HG03378 (cell line): ENCODE measurements around the gene NOS1AP.

Source experiments
- ATAC-seq: cut with Tn5 transposase; IDR thresholded peaks from one replicate; pipeline ENCODE4 v1.9.1; 2021; ENCODE audit warnings: mild to moderate bottlenecking, moderate library complexity; ENCODE audit not compliant: unreplicated experiment

NOS1AP gene

GRCh38 chr1:162375463-162375862 is 306.0 kb downstream of the NOS1AP start:
- no peak for ATAC-seq

- no peak for ATAC-seq
Observed at GRCh38 chr1:162376691-162377090, 307.2 kb downstream of the NOS1AP start, which contains the start of gene SPATA46. Gene SPATA46, minus strand, starts transcription at chr1:162376854. Its CDS starts 64 bp downstream, at chr1:162376790.

- ATAC-seq = no peak
Observed at GRCh38 chr1:162380061-162380846, 310.8 kb downstream of the NOS1AP start.

DNA sequence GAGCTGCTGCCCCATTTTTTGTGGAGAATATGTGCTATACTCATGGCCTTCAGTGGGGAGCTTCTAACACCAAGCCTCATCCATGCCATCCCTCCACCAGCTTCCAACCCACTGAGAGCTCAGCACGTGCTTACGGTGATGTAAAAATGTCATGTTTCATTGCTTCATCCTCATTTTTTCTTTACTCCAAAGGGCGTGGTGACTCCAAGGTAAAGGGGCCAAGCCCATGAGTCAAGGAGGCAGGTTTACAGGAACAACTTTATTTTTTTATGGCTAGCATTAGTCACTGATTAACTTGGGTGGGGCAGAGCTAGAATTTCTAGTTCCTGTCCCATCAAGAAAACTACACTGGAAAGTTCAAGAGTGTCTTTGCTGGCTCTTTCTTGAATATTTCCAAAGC is 311.9 kb downstream of the NOS1AP start, which contains the start of gene C1orf226:
Gene C1orf226 (plus strand): TSS at position 346 of the 400 bp plus-strand sequence. CDS start 174 bp downstream, outside the sequence.
- no peak for ATAC-seq

- no peak for ATAC-seq
Observed at GRCh38 chr1:162381941-162382750, 312.7 kb downstream of the NOS1AP start.

GRCh38 chr1:162383091-162383490 is 313.6 kb downstream of the NOS1AP start:
- ATAC-seq = no peak

GRCh38 chr1:162383516-162383915 is 314.0 kb downstream of the NOS1AP start:
- no peak for ATAC-seq

GRCh38 chr1:162384116-162384515 is 314.6 kb downstream of the NOS1AP start:
- no peak for ATAC-seq

GRCh38 chr1:162384601-162385279 is 315.2 kb downstream of the NOS1AP start:
- ATAC-seq = no peak

DNA sequence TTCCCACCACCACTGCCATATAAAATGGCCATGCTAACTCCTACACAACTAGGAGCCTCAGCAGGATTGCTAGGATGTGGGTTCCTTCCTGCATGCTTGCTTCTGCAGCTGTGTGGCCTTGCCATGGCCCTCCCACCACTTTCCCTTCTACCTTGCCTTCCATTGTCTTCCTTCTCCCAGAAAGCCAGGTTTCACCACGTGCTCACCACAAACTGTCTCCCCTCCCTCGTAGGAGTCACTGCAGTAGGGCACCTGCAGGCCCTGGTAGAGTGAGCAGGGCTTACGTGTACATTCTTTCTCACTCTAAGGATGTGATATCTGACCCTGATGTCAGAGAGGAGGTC is 315.8 kb downstream of the NOS1AP start:
- no peak for ATAC-seq

DNA sequence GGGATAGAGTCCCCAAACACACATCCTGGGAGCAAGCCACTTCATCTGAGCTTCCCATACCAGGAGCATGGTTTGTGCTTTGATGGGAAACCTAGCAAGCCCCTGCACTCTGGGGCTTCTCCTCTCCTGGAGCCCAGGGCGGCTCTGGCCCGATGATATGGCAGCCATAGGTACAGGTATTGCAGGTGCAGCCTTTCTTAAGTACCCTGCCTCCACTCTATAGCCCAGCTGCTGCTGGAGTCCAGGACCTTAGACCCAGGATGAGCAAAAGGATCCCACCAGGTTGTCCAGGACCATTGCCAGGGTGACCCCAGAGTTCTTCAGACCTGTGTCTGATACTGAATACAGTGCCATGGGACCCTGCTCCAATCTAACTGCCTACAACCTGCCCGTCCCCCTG is 316.2 kb downstream of the NOS1AP start:
- no peak for ATAC-seq

- no peak for ATAC-seq
Observed at GRCh38 chr1:162386292-162387225, 317.1 kb downstream of the NOS1AP start.

DNA sequence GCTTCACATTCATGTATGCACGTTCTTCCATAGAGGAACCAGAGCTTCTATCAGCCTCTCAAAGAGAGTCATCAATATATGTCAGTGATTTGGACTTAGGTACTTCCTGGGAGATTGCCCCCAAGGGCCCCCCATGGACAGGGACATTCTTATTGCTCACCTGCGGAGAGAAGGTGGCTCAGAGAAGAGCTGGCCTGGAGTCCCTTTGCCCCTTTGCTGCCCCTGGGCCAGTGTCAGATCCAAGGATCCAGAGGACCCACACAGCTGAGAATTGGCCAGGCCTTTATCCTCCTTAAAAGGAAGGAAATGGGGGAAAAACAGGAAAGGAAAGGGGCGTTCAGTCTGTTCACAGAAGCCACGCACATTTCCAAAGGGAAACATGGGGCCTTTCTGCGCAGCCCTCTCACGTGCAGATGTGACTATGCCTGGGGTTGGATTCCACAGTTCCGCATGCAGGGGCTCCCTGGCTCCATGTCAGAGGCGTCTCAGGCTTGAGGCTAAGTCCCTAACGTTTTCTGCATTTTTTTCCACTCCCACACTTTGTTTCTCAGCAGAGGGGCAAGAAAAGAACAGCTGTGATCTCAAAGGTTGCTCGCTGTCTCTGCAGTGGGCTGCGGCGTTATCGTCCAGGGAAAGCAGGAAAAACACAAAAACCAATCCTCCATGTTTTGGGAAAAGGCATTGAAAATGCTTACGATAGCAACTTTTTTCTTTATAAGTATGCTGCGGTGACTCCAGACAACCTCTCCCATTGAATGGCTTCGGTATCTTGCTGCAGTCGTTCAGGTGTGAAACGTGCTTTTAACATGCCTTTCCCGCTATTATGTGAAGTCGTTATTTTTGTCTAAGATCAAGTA is 318.0 kb downstream of the NOS1AP start:
- no peak for ATAC-seq

DNA sequence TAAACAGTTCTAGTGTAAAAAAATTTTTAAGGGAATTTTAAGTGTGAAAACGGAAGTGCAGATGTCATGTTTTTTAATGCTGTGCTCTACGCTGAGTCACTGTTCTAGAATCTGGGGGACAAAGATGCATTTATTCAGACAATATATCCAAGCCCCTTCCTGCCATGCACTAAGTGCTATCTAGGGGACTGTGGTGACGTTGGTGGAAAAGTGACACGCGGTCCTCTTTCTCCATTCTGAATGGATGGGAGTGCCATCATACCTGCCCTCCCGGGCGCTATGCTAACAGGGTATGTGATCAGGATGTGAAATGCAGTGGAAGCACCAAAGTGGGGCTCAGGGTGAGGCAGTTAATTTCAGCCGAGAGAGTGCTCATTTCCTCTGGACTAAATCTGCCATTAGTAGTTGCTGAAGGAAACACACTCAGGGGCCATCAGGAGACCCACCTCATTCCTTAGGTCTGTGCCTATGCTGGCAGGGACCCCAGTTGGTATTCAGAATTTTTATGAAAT is 318.6 kb downstream of the NOS1AP start:
- ATAC-seq = no peak

GRCh38 chr1:162388615-162389014 is 319.1 kb downstream of the NOS1AP start:
- ATAC-seq = no peak

DNA sequence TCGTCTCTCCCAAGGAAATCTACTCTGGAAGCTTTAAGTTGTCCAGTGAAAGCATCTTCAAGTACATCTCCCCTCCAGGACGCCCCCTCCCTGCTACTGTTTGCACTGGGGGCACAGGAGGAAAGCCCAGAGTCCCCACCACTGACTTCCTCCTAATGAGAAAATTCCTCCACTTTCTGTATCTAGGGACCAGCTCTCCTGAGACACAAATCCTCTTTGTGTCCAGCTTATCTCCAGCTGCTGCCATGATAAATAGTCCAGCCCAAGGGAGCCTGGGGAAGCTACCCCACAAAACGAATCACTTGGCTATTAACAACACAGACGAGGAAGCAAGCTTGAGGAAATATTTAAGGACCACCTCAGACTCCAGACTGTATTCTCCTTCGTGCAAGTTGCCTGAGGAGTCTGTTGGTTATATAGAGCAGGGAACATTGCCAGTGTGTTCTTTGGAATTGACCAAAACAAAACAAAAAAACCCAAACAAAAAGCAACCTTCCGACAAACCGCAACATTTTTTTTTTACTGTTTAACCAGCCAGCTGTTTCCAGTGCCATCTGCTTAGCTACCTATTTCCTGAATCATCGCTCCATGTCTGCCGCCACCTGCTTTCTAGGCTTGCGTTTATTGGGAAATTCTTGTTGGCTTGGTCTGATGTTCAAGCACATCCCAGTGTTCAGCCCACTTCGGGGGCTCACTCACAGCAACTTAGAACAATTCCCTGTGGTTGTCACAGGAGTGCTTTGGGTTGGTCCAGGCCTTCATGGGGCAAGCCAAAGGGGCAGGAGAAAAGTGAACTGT is 319.7 kb downstream of the NOS1AP start:
- no peak for ATAC-seq

GRCh38 chr1:162389971-162390370 is 320.5 kb downstream of the NOS1AP start:
- ATAC-seq = no peak

GRCh38 chr1:162390396-162391185 is 321.1 kb downstream of the NOS1AP start:
- ATAC-seq = no peak
